Measurements from ENCODE around the gene MBD3. TPM values are rescaled to one million over a fixed set of nuclear protein-coding genes. Genes with fewer than 3 reads are reported as not detected.

The MBD3 gene
- total RNA-seq, 2 experiments from 2014 or later: 34.3 to 35.2 TPM

- no peaks in the 10 kb centered on the region for H3K27me3 ChIP-seq (ENCODE audit: control insufficient read depth in 1 of 2, insufficient read depth in 2 of 2, low read length in 2 of 2)
- peak overlapping the region; percentile 30 for H3K4me3 Mint-ChIP-seq
- no peak overlapping the region for H3K27ac ChIP-seq (ENCODE audit: low read depth in 1 of 2, low read length in 2 of 2)
- peaks cover 48% of the 10 kb centered on the region for H3K4me1 ChIP-seq (ENCODE audit: insufficient read depth, low read length)
- no peaks in the 10 kb centered on the region for H3K9me3 Mint-ChIP-seq
- intact Hi-C loops (cut with DNase I, micrococcal nuclease): no loop called here
- no peaks in the 10 kb centered on the region for H3K27me3 Mint-ChIP-seq
- CTCF ChIA-PET: no interaction called here
- H3K4me1 Mint-ChIP-seq (ENCODE audit: low read depth): peaks cover 21% of the 10 kb centered on the region
- no peak for TF ChIP-seq CTCF (IDR thresholded peaks at IDR 0.05)
- ATAC-seq (ENCODE audit: poor library complexity): no peak
- H3K36me3 ChIP-seq (ENCODE audit: insufficient read depth, low read length): peaks cover 35% of the 10 kb centered on the region
- no peaks in the 10 kb centered on the region for H3K9me3 ChIP-seq (ENCODE audit: control insufficient read depth in 1 of 2, insufficient read depth in 1 of 2, low read length in 2 of 2)
- H3K36me3 Mint-ChIP-seq (ENCODE audit: low read depth): peaks cover 40% of the 10 kb centered on the region
- POLR2A ChIA-PET: interaction anchor here (1.7 kb wide), 1 partner anchor 9 kb away, joined by 8 read pairs; the partner anchor contains the start of gene MBD3
- DNase-seq: no peak
- H3K27ac Mint-ChIP-seq: no peak overlapping the region
- no peak overlapping the region for H3K4me3 ChIP-seq (ENCODE audit: low read length)
These were observed 9.0 kb upstream of the MBD3 start for GRCh38 chr19:1601613-1602064.

GRCh38 chr19:1599460-1599846, 6.8 kb upstream of the MBD3 start:
- POLR2A ChIA-PET: no interaction called here

GRCh38 chr19:1598777-1599459, 6.3 kb upstream of the MBD3 start:
- ATAC-seq (ENCODE audit: poor library complexity): no peak
- Histone ChIP-seq H3K9me3 (ENCODE audit: control insufficient read depth in 1 of 2, insufficient read depth in 1 of 2, low read length in 2 of 2) (no peaks in the 10 kb centered on the region), H3K27me3 (ENCODE audit: control insufficient read depth in 1 of 2, insufficient read depth in 2 of 2, low read length in 2 of 2) (no peaks in the 10 kb centered on the region), H3K4me3 (ENCODE audit: low read length) (no peak overlapping the region), H3K36me3 (ENCODE audit: insufficient read depth, low read length) (peaks cover 40% of the 10 kb centered on the region), H3K27ac (ENCODE audit: low read depth in 1 of 2, low read length in 2 of 2) (no peak overlapping the region), H3K4me1 (ENCODE audit: insufficient read depth, low read length) (peaks cover 25% of the 10 kb centered on the region)
- Mint-ChIP-seq H3K36me3 (ENCODE audit: low read depth) (peaks cover 41% of the 10 kb centered on the region), H3K4me1 (ENCODE audit: low read depth) (peaks cover 12% of the 10 kb centered on the region), H3K4me3 (no peak overlapping the region), H3K27ac (no peak overlapping the region), H3K9me3 (no peaks in the 10 kb centered on the region), H3K27me3 (no peaks in the 10 kb centered on the region)
- no peak for DNase-seq
- ChIA-PET POLR2A (interaction anchor here (0.6 kb wide), 1 partner anchor 32 kb away, joined by 3 read pairs; no protein-coding TSS in a partner anchor), CTCF (no interaction called here)
- intact Hi-C loops (cut with DNase I, micrococcal nuclease): no loop called here
- TF ChIP-seq CTCF (IDR thresholded peaks at IDR 0.05): no peak

More at GRCh38 chr19:1599460-1599846, 6.8 kb upstream of the MBD3 start:
- ATAC-seq (ENCODE audit: poor library complexity) (no peak), DNase-seq (no peak)
- no peak for TF ChIP-seq CTCF (IDR thresholded peaks at IDR 0.05)
- Histone ChIP-seq H3K4me3 (ENCODE audit: low read length) (no peak overlapping the region), H3K9me3 (ENCODE audit: control insufficient read depth in 1 of 2, insufficient read depth in 1 of 2, low read length in 2 of 2) (no peaks in the 10 kb centered on the region), H3K27ac (ENCODE audit: low read depth in 1 of 2, low read length in 2 of 2) (no peak overlapping the region), H3K4me1 (ENCODE audit: insufficient read depth, low read length) (peaks cover 30% of the 10 kb centered on the region), H3K27me3 (ENCODE audit: control insufficient read depth in 1 of 2, insufficient read depth in 2 of 2, low read length in 2 of 2) (no peaks in the 10 kb centered on the region), H3K36me3 (ENCODE audit: insufficient read depth, low read length) (peaks cover 40% of the 10 kb centered on the region)
- peaks cover 41% of the 10 kb centered on the region for H3K36me3 Mint-ChIP-seq (ENCODE audit: low read depth)
- intact Hi-C loops (cut with DNase I, micrococcal nuclease): no loop called here
- H3K4me1 Mint-ChIP-seq (ENCODE audit: low read depth): peaks cover 12% of the 10 kb centered on the region
- H3K9me3 Mint-ChIP-seq: no peaks in the 10 kb centered on the region
- CTCF ChIA-PET: no interaction called here
- no peak overlapping the region for H3K4me3 Mint-ChIP-seq
- H3K27me3 Mint-ChIP-seq: no peaks in the 10 kb centered on the region
- no peak overlapping the region for H3K27ac Mint-ChIP-seq
